Hindlimb muscle (tissue), 1 donor: Measurements from ENCODE around the gene FGF10. TPM values are rescaled to one million over a fixed set of nuclear protein-coding genes. Genes with fewer than 3 reads are reported as not detected.

ENCODE experiments used
- DNase-seq: peaks from one replicate; pipeline ENCODE4 v3.0.0-alpha.2; 2013
- polyA plus RNA-seq: library from polyadenylated mRNA; unstranded; fragments of 120-200 nt; gene quantifications from one replicate; pipeline ENCODE4 v1.2.1, GENCODE V29; 2013; ENCODE audit not compliant: insufficient read length

Gene FGF10
- polyA plus RNA-seq, 1 donor: 4.9 TPM

GRCh38 chr5:44257221-44257620, 132.0 kb downstream of the FGF10 start:
- no peak for DNase-seq
